ENCODE measurements around the gene CDRT15L2.
"Not testable (repeated sequence)": the region's sequence is repeated elsewhere in the genome, so short reads cannot be mapped to it uniquely, and the experiment has no call there.

Gene CDRT15L2

DNA sequence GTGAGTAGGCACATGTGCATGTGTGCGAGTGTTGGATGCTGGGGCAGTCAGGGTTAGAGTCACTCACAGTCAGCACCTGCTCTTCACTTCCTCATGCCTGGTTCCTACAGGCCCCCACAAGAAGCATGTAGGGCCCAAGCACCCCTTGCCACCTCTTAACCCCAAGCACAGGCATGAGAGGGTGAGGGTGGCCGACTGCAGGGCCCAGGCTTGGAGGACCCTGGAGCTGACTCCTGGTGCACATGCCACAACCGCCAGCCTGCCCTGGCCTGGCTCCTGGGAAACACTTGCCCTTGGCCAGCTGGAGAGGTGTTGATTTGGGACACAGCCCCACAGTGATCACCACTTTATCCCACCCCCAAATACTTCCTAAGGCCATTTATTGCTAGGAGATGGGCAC, 16.9 kb upstream of the CDRT15L2 start (continued):
- TF ChIP-seq CSRNP3 (CRISPR knock-in tag; IDR thresholded peaks at IDR 0.05) = no peak
- no peak for TF ChIP-seq CSDC2 (CRISPR knock-in tag; IDR thresholded peaks at IDR 0.05)
- TF ChIP-seq BACH2 (CRISPR knock-in tag; IDR thresholded peaks at IDR 0.05; ENCODE audit: borderline replicate concordance) = no peak
- no peak for TF ChIP-seq ARNTL (CRISPR knock-in tag; IDR thresholded peaks at IDR 0.05; ENCODE audit: borderline replicate concordance, low read depth)
- TF ChIP-seq, protein P1, sequence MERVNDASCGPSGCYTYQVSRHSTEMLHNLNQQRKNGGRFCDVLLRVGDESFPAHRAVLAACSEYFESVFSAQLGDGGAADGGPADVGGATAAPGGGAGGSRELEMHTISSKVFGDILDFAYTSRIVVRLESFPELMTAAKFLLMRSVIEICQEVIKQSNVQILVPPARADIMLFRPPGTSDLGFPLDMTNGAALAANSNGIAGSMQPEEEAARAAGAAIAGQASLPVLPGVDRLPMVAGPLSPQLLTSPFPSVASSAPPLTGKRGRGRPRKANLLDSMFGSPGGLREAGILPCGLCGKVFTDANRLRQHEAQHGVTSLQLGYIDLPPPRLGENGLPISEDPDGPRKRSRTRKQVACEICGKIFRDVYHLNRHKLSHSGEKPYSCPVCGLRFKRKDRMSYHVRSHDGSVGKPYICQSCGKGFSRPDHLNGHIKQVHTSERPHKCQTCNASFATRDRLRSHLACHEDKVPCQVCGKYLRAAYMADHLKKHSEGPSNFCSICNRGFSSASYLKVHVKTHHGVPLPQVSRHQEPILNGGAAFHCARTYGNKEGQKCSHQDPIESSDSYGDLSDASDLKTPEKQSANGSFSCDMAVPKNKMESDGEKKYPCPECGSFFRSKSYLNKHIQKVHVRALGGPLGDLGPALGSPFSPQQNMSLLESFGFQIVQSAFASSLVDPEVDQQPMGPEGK (CRISPR knock-in tag; IDR thresholded peaks at IDR 0.05; ENCODE audit: borderline replicate concordance) = no peak
- TF ChIP-seq ZFP3 (CRISPR knock-in tag; IDR thresholded peaks at IDR 0.05) = no peak
- no peak for TF ChIP-seq PPARA (CRISPR knock-in tag; IDR thresholded peaks at IDR 0.05; ENCODE audit: borderline replicate concordance)
- TF ChIP-seq RARB (CRISPR knock-in tag; IDR thresholded peaks at IDR 0.05) = no peak

DNA sequence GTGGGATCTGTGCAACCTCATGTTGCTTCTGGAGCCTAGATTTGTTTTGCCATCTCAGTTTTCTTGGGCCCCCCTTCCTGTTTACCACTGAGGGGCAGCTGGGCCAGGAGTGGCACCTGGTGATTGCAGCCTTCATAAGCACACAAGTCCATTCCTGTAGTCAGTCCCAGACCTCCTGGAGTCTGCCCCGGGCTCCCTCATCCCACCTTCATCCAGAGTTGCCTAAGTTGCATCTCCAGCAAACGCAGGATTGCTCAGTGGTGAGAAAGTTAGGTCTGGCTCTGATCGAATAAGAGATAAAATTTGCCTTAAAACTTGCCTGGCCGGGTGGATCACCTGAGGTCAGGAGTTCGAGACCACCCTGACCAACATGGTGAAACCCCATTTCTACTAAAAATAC, 14.3 kb upstream of the CDRT15L2 start:
- ATAC-seq = not testable (repeated sequence)

- no peak for ATAC-seq
- TF ChIP-seq TSHZ2 (CRISPR knock-in tag; IDR thresholded peaks at IDR 0.05) (no peak), ZFP3 (CRISPR knock-in tag; IDR thresholded peaks at IDR 0.05) (no peak), GLIS3 (CRISPR knock-in tag; IDR thresholded peaks at IDR 0.05) (no peak), BACH2 (CRISPR knock-in tag; IDR thresholded peaks at IDR 0.05; ENCODE audit: borderline replicate concordance) (no peak), RARB (CRISPR knock-in tag; IDR thresholded peaks at IDR 0.05) (no peak), TOX (CRISPR knock-in tag; IDR thresholded peaks at IDR 0.05; ENCODE audit: borderline replicate concordance) (no peak), ZNF70 (CRISPR knock-in tag; IDR thresholded peaks at IDR 0.05) (no peak), OSR1 (CRISPR knock-in tag; IDR thresholded peaks at IDR 0.05) (no peak), ISL1 (CRISPR knock-in tag; IDR thresholded peaks at IDR 0.05) (no peak), ZNF565 (CRISPR knock-in tag; conservative IDR thresholded peaks at IDR 0.05; ENCODE audit: low read depth) (no peak)
Observed at GRCh38 chr17:20565711-20566110, 13.8 kb upstream of the CDRT15L2 start.

DNA sequence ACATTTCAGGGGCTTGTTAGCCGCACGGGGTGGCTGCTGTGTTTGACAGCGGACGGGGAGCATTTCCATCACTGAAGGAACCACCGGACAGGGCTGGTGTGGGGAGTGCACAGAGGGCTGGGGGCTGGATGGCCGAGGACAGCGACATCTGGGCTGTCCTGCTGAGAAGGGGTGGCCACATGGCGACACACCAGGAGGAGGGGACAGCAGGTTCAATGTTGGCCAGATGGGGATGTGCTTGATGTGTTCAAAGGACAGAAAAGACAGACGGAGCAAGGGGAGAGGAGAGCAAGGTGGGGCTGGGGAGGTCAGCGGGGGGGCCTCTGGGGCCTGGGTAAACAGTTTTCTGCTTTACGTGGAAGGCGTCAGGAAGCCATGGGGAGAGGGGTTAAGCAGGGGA, 12.8 kb upstream of the CDRT15L2 start:
- not testable (repeated sequence) for ATAC-seq

DNA sequence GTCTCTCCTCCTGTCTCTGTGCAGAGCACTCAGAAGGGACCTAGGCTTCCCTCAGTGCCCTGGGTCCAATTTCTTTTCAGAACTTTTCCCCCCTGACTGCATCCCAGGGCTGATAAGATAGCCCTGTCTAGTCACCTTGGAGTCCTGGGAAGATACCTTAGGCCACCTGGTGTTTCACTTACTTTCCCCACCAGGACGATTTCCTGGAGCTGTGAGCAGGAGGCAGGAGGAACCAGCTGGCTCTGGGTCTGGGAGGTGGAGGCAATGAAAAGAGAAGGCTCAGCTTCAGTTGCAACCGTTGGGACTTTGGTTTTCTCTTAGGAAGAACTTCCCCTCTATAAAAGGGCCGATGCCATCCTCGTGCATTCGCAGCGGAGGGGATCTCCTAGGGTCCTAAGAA, 12.1 kb upstream of the CDRT15L2 start:
- ATAC-seq = not testable (repeated sequence)

DNA sequence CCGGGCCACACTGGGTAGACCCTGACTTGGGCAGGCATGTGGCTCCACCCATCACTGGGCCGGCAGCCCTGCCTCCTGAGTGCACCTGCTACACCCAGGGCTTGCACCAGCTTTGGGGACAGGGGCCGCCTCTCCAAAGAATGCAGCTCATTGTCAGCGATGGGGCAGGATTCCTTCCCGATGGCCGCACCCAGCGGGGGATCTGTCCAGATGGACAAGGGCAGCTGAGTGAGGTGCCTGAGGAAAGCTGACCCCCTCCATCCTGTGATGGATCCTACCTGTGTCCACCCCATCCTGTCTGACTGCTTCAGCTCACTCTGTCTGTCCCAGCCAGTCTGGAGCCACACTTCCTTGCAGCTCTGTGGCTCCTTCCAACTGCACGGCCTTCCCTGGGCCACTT, 10.9 kb upstream of the CDRT15L2 start:
- ATAC-seq = not testable (repeated sequence)

DNA sequence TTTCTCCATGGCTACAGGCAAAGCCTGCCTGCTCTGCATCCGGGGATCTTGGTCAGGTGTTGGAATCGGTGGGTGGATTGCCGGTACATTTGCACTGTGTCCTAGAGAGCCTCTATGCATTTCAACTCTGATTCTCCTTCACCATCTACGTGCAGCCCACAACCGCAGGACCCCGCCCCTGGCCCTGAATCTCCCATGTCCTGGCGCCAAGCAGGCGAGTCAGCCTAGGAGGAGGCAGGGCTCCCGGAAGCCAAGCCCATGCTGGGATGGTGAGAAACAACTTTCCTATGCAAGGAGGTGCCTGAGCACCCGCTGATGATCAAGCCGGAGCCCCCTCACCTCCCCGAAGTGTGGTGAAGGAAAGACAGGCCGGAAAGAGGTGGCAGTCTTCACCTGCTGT, 7.9 kb upstream of the CDRT15L2 start:
- not testable (repeated sequence) for ATAC-seq

GRCh38 chr17:20573216-20573615, 6.3 kb upstream of the CDRT15L2 start:
- ATAC-seq = not testable (repeated sequence)

GRCh38 chr17:20575071-20575470, 4.5 kb upstream of the CDRT15L2 start:
- not testable (repeated sequence) for ATAC-seq
